GM21737 (cell line): Measurements from ENCODE around the gene DENND5B.

Experiments
- ATAC-seq: cut with Tn5 transposase; IDR thresholded peaks from one replicate; pipeline ENCODE4 v1.9.1; 2021; ENCODE audit warnings: mild to moderate bottlenecking, moderate library complexity; ENCODE audit not compliant: unreplicated experiment

The DENND5B gene

DNA sequence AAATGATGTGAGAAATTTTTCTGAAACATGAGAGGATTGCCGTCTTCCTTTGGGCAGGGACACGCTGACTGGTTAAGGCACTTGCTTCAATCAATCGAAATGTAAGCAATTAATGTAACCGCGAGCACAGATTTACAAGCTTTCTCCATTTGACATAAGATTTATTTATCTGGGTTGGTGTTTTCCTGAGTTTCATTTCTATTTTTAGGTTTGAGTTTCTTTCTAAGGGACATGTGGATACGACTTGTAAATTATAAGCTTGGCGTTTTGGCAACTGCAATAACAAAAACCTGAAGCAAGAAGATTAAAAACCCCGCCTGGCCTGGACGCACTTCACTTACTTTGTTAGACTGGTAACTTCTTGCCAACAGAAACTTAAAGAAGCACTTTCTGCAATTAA is 244.7 kb downstream of the DENND5B start:
- ATAC-seq, result no peak

DNA sequence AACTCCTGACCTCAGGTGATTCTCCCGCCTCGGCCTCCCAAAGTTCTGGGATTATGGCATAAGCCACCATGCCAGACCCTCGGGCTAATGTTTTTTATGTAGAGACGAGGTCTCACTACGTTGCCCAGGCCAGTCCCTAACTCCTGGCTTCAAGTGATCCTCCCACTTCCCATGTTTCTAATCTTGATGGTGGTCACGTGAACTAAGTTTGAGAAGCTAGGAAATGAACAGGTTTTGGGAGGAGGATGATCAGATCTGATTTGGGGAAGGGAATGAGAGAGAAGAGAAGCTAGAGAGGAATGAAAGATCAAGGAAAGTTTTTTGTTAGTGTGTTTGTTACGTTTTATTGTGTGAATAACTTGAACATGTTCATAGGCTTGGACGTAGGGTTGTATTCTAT is 247.8 kb downstream of the DENND5B start:
- ATAC-seq, result no peak

DNA sequence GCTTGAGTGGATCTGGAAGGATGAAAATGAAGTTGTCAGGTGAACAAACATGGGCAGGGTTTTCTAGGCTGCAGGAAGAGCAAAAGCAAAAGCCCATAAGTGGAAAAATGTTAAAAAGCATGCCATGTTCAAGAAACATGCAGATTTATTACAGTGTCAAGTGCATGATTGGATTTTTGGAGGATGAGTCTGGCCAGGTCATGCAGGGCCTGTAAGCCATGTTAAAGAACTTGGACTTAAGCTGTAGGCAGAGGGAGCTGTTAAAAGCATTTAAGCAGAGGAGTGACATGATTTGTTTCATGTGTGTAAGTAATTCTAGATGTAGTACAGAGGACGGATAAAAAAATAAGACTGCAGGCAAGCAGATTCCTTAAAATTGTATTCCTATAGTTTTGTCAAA is 248.7 kb downstream of the DENND5B start:
- ATAC-seq, result no peak

DNA sequence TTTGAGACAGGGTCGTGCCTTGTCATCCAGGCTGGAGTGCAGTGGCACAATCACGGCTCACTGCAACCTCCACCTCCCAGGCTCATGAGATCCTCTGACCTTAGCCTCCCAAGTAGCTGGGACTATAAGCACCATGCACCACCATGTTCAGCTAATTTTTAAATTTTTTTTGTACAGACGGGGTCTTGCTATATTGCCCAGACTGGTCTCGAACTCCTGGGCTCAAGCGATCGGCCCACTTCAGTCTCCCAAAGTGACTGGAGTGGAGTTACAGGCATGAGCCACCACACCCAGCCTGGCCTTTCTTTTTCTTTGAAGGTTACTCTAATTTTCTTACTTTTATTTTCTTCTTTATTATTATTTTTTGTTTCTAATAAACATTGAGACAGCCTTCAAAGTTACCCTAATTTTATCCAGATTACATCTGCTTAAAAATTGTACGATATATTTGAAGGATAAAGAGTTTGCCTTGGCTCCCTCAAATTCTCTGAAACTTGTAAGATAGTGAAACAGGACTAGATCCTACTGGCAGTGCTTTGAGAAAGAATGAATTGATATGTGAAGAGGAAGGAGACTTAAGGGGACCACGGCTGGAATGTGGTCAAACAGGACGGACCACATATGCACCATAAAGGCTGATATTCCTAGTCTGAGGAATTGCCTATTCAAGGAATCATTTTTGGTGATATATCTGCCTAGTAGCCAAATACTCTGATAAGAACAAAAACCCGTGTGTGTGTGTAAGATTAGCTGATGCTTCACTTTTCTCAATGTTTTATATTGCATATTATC is 250.9 kb downstream of the DENND5B start:
- no peak for ATAC-seq

DNA sequence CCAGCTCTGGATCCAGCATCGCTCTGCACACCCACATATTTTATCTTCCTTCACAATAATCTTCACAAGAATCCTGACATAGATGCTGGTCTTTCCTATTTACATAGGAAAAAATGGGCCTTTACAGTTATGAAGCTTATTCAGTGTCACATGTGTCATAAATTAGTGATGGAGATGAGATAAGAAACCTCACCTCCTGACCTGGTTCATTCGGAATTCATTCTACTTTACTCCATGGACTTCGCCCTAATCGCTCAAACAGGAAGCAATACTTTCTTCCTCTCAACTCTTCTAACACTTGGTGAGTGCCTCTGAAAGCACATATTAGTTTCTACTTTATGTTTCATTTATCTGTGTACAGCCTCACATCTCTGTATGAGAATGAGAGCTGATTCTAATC is 253.0 kb downstream of the DENND5B start:
- ATAC-seq, result no peak
